ENCODE results near the gene GGACT.

GRCh38 chr13:100518394-100519062 lies 70.1 kb downstream of the GGACT start:
- TF ChIP-seq CTCF (IDR thresholded peaks at IDR 0.05) (no peak), EZH2phosphoT487 (IDR thresholded peaks at IDR 0.05) (no peak), EZH2 (IDR thresholded peaks at IDR 0.05) (no peak)

All from neural progenitor cell (in vitro differentiated cells).